Suprapubic skin (tissue), 4 donors: ENCODE measurements around the gene ZER1.

ENCODE experiments used
- EP300 ChIP-seq: sonication (generic); formaldehyde crosslinking; IDR thresholded peaks from one replicate; pipeline ENCODE4 v1.6.1; 2017; ENCODE audit warnings: antibody characterized with exemption
- POLR2A ChIP-seq, 2 donors: fragments of 450-650 bp; IDR thresholded peaks; one replicate each; pipeline ENCODE4 v1.6.1; 2017; ENCODE audit warnings: antibody characterized with exemption in 2 of 2, mild to moderate bottlenecking in 2 of 2, moderate library complexity in 2 of 2
- POLR2AphosphoS5 ChIP-seq, 3 donors: sonication (generic); formaldehyde crosslinking; IDR thresholded peaks; one replicate each; pipeline ENCODE4 v1.6.1; 2017; ENCODE audit warnings: antibody characterized with exemption in 3 of 3
- TF ChIP-seq, protein P1 (sequence below), 2 donors: fragments of 200-600 bp in 1 of 2; fragments of 450-650 bp in 1 of 2; sonication (generic) in 1 of 2; IDR thresholded peaks; one replicate each; pipeline ENCODE4 v1.5.1; 2016 to 2019; ENCODE audit warnings: antibody characterized with exemption in 2 of 2, mild to moderate bottlenecking in 1 of 2, moderate library complexity in 1 of 2

DNA sequence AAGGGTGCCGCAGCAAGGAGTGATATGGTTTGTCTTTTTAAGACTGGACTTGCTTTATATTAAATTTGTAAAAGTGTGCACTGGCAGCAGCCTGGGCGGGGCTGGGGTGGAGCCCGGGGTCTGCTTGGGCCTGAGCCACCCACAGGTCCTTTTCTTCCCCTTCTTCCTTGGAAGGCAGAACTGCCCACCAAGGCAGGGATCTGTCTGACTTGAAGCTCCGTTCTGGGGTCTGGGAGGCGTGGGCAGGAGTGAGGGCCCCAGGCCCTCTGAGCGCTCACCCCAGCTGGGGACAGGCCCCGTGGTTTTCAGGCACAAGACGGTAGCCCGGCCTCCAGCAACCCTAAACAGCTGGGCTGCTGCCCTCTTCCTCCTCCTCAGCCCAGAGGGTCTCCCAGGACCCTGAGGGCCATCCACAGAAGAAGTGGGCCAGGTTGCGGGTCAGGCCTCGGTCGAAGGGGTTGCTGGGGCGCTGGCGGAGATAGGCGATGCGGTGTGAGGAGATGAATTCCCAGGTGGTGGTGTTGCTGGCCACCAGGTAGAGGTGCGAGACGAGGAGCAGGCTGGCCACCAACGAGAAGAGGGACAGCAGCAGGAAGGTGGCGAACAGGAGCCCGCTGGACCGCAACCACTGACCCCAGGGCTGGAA is 50.8 kb downstream of the ZER1 start:
- no peak for TF ChIP-seq POLR2AphosphoS5 (IDR thresholded peaks at IDR 0.05)
- TF ChIP-seq, protein P1, sequence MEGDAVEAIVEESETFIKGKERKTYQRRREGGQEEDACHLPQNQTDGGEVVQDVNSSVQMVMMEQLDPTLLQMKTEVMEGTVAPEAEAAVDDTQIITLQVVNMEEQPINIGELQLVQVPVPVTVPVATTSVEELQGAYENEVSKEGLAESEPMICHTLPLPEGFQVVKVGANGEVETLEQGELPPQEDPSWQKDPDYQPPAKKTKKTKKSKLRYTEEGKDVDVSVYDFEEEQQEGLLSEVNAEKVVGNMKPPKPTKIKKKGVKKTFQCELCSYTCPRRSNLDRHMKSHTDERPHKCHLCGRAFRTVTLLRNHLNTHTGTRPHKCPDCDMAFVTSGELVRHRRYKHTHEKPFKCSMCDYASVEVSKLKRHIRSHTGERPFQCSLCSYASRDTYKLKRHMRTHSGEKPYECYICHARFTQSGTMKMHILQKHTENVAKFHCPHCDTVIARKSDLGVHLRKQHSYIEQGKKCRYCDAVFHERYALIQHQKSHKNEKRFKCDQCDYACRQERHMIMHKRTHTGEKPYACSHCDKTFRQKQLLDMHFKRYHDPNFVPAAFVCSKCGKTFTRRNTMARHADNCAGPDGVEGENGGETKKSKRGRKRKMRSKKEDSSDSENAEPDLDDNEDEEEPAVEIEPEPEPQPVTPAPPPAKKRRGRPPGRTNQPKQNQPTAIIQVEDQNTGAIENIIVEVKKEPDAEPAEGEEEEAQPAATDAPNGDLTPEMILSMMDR (IDR thresholded peaks at IDR 0.05) = no peak
- no peak for TF ChIP-seq POLR2A (IDR thresholded peaks at IDR 0.05)
- no peak for TF ChIP-seq EP300
